H1 (cell line): ENCODE measurements around the gene KLKB1. TPM values are rescaled to one million over a fixed set of nuclear protein-coding genes. Genes with fewer than 3 reads are reported as not detected.

Source experiments
- BACH1 ChIP-seq: IDR thresholded peaks from 2 replicates; pipeline ENCODE4 v1.6.1; 2012; ENCODE audit warnings: low read length, improper control_type of control experiment
- BRCA1 ChIP-seq: IDR thresholded peaks from 2 replicates; pipeline ENCODE4 v1.6.1; 2012; ENCODE audit warnings: low read depth, low read length, improper control_type of control experiment
- CBX5 ChIP-seq: fragments of 300-800, 300-1000 bp; sonication (generic); IDR thresholded peaks from 2 replicates; pipeline ENCODE4 v1.7.1; 2016; ENCODE audit warnings: antibody characterized with exemption, low read length, low read depth
- RFX5 ChIP-seq: IDR thresholded peaks from 2 replicates; pipeline ENCODE4 v1.6.1; 2011; ENCODE audit warnings: low read depth, low read length, improper control_type of control experiment, borderline replicate concordance
- RNF2 ChIP-seq: fragments of 200-900, 300-1000 bp; sonication (generic); IDR thresholded peaks from 2 replicates; pipeline ENCODE4 v1.7.1; 2016; ENCODE audit warnings: borderline replicate concordance, low read depth, mild to moderate bottlenecking, antibody characterized with exemption, low read length; ENCODE audit not compliant: poor library complexity, severe bottlenecking; ENCODE audit errors: missing control alignments
- SP2 ChIP-seq: IDR thresholded peaks from 2 replicates; pipeline ENCODE4 v1.6.1; 2012; ENCODE audit warnings: mild to moderate bottlenecking, low read length, inconsistent platforms
- polyA plus RNA-seq, 7 experiments: library from polyadenylated mRNA; depleted of rRNA in 3 of 7; stranded (reverse) in 5 of 7; unstranded in 2 of 7; fragments of >200 nt in 5 of 7; fragments of 200-250 nt in 2 of 7; gene quantifications; 1 replicate in 5 of 7; 2 replicates in 1 of 7; 4 replicates in 1 of 7; pipeline versions ENCODE4 v1.2.1 to v1.2.3, GENCODE V29; 2011 to 2013; ENCODE audit warnings: missing spikeins in 2 of 7, mixed read lengths in 2 of 7
- total RNA-seq: library from RNA; stranded (reverse); fragmentation: NEBNext Ultra II Directional; extraction: Animal tissue kit (Norgen Biotek cat#: 25700); gene quantifications from 2 replicates; pipeline ENCODE4 v1.2.1, GENCODE V29; 2021

The KLKB1 gene
- total and polyA plus RNA-seq, 2 of the 8 experiments (the other 6 are each of a cell fraction or from before 2014, with no cell fraction given), result 12.0 to 20.9 TPM

- TF ChIP-seq RFX5 (no peak), RNF2 (no peak), BRCA1 (no peak), SP2 (no peak), BACH1 (no peak), CBX5 (no peak)
Measured at GRCh38 chr4:186298031-186298647, 70.8 kb downstream of the KLKB1 start (continued).
